ENCODE measurements around the gene RELB.

DNA sequence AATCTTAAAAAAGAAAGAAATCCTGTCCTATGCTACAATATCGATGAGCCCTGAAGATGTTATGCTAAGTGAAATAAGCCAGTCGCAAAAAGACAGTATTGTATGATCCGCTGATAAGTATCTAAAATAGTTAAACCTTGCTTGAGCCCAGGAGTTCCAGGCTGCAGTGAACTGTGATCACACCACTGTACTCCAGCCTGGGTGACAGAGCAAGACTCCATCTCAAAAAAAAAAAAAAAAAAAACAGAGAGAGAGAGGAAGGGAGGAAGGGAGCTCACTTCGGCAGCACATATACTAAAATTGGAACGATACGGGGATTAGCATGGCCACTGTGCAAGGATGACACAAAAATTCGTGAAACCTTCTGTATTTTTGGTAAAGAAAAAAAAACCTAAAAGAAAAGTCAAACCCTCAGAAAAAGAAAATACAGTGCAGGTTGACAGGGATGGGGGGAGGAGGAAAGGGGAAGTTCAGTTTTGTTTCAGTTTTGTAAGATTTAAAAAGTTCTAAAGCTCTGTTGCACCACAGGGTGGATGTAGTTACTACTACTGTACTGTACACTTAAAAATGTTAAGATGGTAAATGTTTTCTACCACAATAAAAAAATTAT lies 46.0 kb downstream of the RELB start:
- TF ChIP-seq, protein P1, sequence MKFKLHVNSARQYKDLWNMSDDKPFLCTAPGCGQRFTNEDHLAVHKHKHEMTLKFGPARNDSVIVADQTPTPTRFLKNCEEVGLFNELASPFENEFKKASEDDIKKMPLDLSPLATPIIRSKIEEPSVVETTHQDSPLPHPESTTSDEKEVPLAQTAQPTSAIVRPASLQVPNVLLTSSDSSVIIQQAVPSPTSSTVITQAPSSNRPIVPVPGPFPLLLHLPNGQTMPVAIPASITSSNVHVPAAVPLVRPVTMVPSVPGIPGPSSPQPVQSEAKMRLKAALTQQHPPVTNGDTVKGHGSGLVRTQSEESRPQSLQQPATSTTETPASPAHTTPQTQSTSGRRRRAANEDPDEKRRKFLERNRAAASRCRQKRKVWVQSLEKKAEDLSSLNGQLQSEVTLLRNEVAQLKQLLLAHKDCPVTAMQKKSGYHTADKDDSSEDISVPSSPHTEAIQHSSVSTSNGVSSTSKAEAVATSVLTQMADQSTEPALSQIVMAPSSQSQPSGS (CRISPR knock-in tag; IDR thresholded peaks at IDR 0.05), result no peak
- TF ChIP-seq, protein P2, sequence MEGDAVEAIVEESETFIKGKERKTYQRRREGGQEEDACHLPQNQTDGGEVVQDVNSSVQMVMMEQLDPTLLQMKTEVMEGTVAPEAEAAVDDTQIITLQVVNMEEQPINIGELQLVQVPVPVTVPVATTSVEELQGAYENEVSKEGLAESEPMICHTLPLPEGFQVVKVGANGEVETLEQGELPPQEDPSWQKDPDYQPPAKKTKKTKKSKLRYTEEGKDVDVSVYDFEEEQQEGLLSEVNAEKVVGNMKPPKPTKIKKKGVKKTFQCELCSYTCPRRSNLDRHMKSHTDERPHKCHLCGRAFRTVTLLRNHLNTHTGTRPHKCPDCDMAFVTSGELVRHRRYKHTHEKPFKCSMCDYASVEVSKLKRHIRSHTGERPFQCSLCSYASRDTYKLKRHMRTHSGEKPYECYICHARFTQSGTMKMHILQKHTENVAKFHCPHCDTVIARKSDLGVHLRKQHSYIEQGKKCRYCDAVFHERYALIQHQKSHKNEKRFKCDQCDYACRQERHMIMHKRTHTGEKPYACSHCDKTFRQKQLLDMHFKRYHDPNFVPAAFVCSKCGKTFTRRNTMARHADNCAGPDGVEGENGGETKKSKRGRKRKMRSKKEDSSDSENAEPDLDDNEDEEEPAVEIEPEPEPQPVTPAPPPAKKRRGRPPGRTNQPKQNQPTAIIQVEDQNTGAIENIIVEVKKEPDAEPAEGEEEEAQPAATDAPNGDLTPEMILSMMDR (IDR thresholded peaks at IDR 0.05 in 2 of 3, conservative IDR thresholded peaks at IDR 0.05 in 1 of 3; ENCODE audit: insufficient read depth in 2 of 3, low read depth in 1 of 3, low read length in 3 of 3), result no peak
- TF ChIP-seq POLR2AphosphoS5 (IDR thresholded peaks at IDR 0.05; ENCODE audit: control insufficient read depth, insufficient read depth, low read depth, low read length) (no peak), ZC3H11A (IDR thresholded peaks at IDR 0.05; ENCODE audit: low read depth, low read length) (no peak), ZNF224 (CRISPR knock-in tag; IDR thresholded peaks at IDR 0.05) (no peak), FOSL1 (tag; conservative IDR thresholded peaks at IDR 0.05) (no peak), TFE3 (CRISPR knock-in tag; IDR thresholded peaks at IDR 0.05) (no peak), NCOA4 (IDR thresholded peaks at IDR 0.05; ENCODE audit: partially characterized antibody) (no peak)
- TF ChIP-seq, protein P3, sequence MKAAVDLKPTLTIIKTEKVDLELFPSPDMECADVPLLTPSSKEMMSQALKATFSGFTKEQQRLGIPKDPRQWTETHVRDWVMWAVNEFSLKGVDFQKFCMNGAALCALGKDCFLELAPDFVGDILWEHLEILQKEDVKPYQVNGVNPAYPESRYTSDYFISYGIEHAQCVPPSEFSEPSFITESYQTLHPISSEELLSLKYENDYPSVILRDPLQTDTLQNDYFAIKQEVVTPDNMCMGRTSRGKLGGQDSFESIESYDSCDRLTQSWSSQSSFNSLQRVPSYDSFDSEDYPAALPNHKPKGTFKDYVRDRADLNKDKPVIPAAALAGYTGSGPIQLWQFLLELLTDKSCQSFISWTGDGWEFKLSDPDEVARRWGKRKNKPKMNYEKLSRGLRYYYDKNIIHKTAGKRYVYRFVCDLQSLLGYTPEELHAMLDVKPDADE (conservative IDR thresholded peaks at IDR 0.05; ENCODE audit: control insufficient read depth, low read depth, low read length), result no peak
- TF ChIP-seq, protein P4, sequence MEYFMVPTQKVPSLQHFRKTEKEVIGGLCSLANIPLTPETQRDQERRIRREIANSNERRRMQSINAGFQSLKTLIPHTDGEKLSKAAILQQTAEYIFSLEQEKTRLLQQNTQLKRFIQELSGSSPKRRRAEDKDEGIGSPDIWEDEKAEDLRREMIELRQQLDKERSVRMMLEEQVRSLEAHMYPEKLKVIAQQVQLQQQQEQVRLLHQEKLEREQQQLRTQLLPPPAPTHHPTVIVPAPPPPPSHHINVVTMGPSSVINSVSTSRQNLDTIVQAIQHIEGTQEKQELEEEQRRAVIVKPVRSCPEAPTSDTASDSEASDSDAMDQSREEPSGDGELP (CRISPR knock-in tag; IDR thresholded peaks at IDR 0.05; ENCODE audit: borderline replicate concordance), result no peak

All from K562 (cell line).